HEK293T (cell line): ENCODE results near the gene SCGN.

Source experiments
- ARNT ChIP-seq: fragments of 450-650 bp; IDR thresholded peaks from 2 replicates; pipeline ENCODE4 v1.6.1; 2017; ENCODE audit warnings: mild to moderate bottlenecking
- BHLHE40 ChIP-seq: fragments of 450-650 bp; IDR thresholded peaks from 2 replicates; pipeline ENCODE4 v1.6.1; 2016; ENCODE audit warnings: mild to moderate bottlenecking, moderate library complexity, borderline replicate concordance
- CTBP1 ChIP-seq: fragments of 450-650 bp; IDR thresholded peaks from 2 replicates; pipeline ENCODE4 v1.6.1; 2016; ENCODE audit warnings: borderline replicate concordance
- ELF4 ChIP-seq: fragments of 450-650 bp; IDR thresholded peaks from 2 replicates; pipeline ENCODE4 v1.6.1; 2017; ENCODE audit warnings: antibody characterized with exemption
- FOXA1 ChIP-seq: fragments of 450-650 bp; IDR thresholded peaks from 2 replicates; pipeline ENCODE4 v1.6.1; 2016; ENCODE audit warnings: mild to moderate bottlenecking
- FOXK2 ChIP-seq: fragments of 450-650 bp; IDR thresholded peaks from 2 replicates; pipeline ENCODE4 v1.6.1; 2016; ENCODE audit warnings: mild to moderate bottlenecking
- FOXM1 ChIP-seq: fragments of 450-650 bp; IDR thresholded peaks from 2 replicates; pipeline ENCODE4 v1.6.1; 2017; ENCODE audit warnings: mild to moderate bottlenecking, borderline replicate concordance
- LEF1 ChIP-seq: fragments of 450-650 bp; IDR thresholded peaks from 2 replicates; pipeline ENCODE4 v1.6.1; 2017; ENCODE audit warnings: mild to moderate bottlenecking, borderline replicate concordance
- SP1 ChIP-seq: fragments of 450-650 bp; IDR thresholded peaks from 2 replicates; pipeline ENCODE4 v1.6.1; 2017
- TARDBP ChIP-seq: fragments of 450-650 bp; IDR thresholded peaks from 2 replicates; pipeline ENCODE4 v1.6.1; 2016
- TF ChIP-seq, protein P1 (sequence below): fragments of 450-650 bp; IDR thresholded peaks from 2 replicates; pipeline ENCODE4 v1.6.1; 2016

GRCh38 chr6:25629198-25629576, 22.8 kb upstream of the SCGN start:
- TF ChIP-seq ELF4 (no peak), FOXM1 (no peak), TARDBP (no peak), FOXA1 (no peak), CTBP1 (no peak), ARNT (no peak), FOXK2 (no peak), BHLHE40 (no peak), LEF1 (no peak), SP1 (no peak)
- TF ChIP-seq, protein P1, sequence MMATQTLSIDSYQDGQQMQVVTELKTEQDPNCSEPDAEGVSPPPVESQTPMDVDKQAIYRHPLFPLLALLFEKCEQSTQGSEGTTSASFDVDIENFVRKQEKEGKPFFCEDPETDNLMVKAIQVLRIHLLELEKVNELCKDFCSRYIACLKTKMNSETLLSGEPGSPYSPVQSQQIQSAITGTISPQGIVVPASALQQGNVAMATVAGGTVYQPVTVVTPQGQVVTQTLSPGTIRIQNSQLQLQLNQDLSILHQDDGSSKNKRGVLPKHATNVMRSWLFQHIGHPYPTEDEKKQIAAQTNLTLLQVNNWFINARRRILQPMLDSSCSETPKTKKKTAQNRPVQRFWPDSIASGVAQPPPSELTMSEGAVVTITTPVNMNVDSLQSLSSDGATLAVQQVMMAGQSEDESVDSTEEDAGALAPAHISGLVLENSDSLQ: no peak
